Keratinocyte (primary cell): ENCODE measurements around the gene AGAP1.

Experiments
- CTCF ChIP-seq, 3 experiments: IDR thresholded peaks in 1 of 3; conservative IDR thresholded peaks in 1 of 3; optimal IDR thresholded peaks in 1 of 3; 2 replicates in 2 of 3; 3 replicates in 1 of 3; pipeline versions ENCODE3 to v1.5.1; 2011; ENCODE audit warnings: low read length in 3 of 3, mild to moderate bottlenecking in 3 of 3, moderate library complexity in 2 of 3, control low read depth in 1 of 3, inconsistent platforms in 1 of 3; ENCODE audit not compliant: insufficient read depth in 2 of 3; ENCODE audit errors: extremely low read depth in 1 of 3
- EZH2 ChIP-seq: IDR thresholded peaks from one replicate; pipeline ENCODE4 v1.6.1; 2012; ENCODE audit warnings: inconsistent platforms, mild to moderate bottlenecking, low read length, moderate library complexity

GRCh38 chr2:235983016-235983415 lies 489.2 kb downstream of the AGAP1 start:
- no peak for TF ChIP-seq CTCF (optimal IDR thresholded peaks at IDR 0.05 in 1 of 3, IDR thresholded peaks at IDR 0.05 in 1 of 3, conservative IDR thresholded peaks at IDR 0.05 in 1 of 3; ENCODE audit: extremely low read depth in 1 of 3, insufficient read depth in 2 of 3, low read length in 3 of 3)
- no peak for TF ChIP-seq EZH2
